ENCODE results near the gene MELTF.

The MELTF gene

DNA sequence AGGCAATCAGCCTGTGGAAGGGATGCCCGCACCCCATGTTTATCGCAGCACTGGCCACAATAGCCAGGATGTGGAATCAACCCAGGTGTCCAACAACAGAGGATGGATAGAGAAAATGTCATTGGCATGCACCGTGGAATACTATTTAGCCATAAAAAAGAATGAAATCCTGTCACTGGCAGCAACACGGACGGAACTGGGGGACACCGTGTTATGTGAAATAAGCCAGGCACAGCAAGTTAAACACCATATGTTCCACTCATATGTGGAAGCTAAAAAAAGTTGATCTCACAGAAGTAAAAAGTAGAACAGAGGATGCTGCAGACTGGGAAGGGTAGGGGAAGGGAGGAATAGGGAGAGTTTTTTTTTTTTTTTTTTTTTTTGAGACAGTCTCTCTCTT is 15.6 kb downstream of the MELTF start:
- DNase-seq = no peak
- in situ Hi-C loops (cut with MboI; ENCODE audit: low pct_unique_long_range_greater_than_20kb, low sequenced_read_pairs) = no loop called here

DNA sequence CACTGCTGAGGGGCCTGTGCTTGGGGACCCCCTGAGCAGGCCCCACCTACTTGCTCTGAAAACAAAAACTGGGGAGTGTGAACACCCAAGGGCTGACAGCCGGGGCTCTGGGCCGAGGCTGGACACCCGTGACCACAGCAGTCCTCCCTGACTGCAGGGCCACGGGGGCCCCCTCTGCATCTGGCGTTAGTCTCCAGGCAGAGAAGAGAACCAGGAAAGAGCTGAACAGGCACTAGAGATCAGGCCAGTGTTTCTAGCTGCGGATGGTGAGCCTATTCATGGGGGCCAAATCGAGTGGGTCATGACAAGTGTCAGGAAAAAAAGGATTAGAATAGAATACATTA is 17.1 kb downstream of the MELTF start:
- DNase-seq = no peak
- in situ Hi-C loops (cut with MboI; ENCODE audit: low pct_unique_long_range_greater_than_20kb, low sequenced_read_pairs) = no loop called here

DNA sequence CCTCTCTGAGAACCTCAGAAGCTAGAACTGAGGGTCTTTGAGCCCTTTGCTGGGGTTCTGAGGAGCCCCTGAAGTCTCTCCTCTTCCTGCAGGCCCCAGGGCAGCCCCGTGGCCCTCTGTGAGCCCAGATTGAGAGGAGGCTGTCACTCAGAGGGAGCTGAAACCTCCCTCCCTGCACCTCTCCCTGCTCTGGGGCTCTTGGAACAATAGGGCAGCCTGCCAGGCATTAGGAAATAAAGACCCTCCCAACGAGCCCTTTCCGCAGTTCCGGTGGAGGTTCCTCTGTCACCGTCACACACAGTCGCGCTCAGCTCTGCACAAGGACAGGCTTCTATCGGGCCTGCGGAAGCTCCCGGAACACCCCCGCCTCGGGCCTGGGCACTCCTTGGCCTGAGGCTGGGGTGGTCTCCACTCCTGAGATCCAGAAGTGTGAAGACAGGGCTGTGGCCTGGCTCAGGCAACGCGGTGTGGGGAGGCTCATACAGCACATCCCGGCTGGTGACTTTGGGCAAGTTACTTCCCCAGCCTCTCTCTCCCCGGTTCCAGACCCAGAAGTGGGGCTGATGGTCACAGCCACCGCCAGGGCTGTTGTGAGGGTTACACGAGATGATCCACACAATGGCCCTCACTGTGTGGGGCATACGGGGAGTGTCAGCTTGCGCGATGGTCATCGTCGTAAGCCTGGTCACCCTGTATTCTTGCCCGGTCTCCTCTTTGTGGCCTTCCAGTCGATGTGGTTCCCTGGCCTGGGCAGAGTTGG is 17.7 kb downstream of the MELTF start:
- in situ Hi-C loops (cut with MboI; ENCODE audit: low pct_unique_long_range_greater_than_20kb, low sequenced_read_pairs) = no loop called here
- DNase-seq = no peak

DNA sequence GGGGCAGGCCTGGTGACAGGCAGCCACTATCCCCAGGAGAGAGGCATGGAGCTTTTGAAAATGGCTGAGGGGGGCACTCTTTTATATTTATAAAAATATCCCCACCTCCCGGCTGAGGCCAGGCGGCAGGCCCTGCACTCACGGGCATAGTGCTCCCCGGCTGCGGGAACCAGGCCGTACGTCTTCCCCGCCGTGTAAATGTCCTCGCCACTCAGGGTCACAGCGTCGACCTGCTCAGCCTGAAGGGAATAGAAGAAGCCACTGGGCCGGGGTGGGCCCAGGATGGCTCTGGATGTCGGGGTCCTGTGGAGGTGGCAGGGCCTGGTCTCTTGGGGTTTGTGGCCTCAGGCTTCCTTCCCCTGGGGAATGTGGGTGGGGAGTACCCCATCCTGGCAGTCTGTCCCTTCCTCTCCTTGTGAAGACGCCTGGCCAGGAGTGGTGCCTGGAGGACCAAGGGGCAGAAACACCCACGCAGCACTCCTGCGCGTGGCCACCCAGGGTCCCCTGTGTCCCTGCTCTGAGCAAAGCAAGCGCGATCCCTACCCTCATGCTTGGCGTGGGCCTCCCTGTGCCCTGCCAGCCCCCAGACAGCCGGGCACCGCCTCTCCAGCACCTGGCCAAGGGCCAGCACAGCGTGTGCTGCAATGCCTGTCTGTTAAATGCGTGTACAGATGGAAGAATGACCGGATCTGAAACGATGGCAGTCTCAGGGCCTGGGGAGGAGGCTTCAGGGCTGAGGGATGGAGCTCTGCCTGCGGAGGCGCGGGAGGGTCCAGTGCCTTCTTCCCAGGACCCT is 18.9 kb downstream of the MELTF start:
- no peak for DNase-seq
- in situ Hi-C loops (cut with MboI; ENCODE audit: low pct_unique_long_range_greater_than_20kb, low sequenced_read_pairs) = no loop called here

DNA sequence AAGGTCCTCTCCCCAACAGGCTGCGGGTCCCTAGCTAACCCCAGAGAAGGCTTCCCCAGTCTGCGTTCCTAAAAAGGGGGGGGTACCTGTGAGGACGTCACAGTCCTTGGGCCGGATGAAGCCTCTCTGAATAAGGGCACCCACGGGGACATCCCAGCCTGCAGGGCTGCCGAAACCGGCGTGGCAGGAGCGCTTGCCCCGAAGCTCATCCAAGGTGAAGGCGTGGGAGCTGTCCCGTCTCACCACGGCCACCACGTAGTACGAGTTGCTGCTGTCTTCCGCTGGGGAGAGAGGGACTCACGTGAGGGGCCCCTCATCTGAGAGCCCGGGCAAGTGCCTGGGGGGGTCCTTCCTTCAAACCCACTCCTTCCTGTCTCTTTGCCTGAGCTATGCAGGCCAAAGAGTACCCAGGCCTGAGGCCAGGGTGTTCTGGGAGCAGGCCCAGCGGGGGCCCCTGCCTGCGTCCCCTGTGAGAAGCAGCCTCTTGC is 20.0 kb downstream of the MELTF start:
- in situ Hi-C loops (cut with MboI; ENCODE audit: low pct_unique_long_range_greater_than_20kb, low sequenced_read_pairs) = no loop called here

DNA sequence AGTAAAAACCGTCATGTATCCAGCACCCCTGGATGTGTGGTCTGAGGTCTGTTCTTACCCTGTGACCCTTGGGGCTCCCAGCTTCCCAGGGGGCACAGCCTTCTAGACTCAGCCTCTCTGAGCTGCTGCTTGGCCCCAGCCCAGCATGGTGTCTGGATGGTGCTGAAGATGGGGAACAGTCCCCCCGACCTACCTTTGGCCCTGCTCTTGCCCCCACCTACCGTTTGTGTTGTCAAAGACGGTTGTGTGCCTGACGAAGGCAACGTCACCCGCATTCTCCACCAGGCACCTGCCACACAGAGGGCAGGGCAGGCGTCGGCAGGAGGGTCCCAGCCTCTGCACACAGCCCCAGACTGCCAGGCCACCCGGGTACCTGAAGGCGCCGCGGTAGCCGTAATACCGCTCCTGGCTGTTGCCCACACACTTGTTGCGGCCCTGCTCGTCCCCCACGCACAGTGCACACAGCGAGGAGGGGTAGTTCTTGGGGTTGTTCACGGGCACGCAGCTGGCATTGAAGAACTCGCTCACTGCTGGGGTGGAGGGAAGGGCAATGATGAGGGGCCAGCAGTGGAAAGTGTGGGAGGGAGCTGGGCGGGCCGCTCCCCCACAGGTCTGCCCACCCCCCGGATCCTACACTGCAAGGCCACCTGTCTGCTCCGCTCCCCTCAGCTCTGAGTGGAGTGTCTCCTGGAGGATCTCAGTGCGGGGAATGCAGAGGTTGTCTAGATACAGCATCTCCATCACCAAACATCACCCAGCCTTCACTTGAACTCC is 21.0 kb downstream of the MELTF start:
- DNase-seq = no peak
- in situ Hi-C loops (cut with MboI; ENCODE audit: low pct_unique_long_range_greater_than_20kb, low sequenced_read_pairs) = no loop called here

More for the DNA sequence above, 20.0 kb downstream of the MELTF start:
- DNase-seq = no peak

DNA sequence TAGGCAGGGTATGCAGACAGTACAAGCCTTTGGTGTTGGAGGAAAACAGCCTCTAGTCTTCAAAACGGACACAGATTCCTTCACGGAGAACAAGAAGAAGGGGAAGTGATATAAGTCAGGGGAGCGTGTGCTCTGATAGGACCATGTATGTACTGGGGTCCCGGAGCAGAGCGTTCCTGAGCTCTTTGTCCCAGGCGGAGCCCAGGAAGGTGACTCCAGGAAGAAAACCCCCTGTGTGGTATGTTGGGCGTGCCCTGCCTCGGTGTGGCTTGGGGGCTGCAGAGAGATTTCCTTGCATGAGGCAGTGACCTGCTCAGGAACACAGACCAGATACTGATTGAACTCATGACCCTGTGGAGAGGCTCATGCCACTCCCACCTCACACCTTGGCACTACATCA is 21.7 kb downstream of the MELTF start:
- no peak for DNase-seq
- in situ Hi-C loops (cut with MboI; ENCODE audit: low pct_unique_long_range_greater_than_20kb, low sequenced_read_pairs) = no loop called here

DNA sequence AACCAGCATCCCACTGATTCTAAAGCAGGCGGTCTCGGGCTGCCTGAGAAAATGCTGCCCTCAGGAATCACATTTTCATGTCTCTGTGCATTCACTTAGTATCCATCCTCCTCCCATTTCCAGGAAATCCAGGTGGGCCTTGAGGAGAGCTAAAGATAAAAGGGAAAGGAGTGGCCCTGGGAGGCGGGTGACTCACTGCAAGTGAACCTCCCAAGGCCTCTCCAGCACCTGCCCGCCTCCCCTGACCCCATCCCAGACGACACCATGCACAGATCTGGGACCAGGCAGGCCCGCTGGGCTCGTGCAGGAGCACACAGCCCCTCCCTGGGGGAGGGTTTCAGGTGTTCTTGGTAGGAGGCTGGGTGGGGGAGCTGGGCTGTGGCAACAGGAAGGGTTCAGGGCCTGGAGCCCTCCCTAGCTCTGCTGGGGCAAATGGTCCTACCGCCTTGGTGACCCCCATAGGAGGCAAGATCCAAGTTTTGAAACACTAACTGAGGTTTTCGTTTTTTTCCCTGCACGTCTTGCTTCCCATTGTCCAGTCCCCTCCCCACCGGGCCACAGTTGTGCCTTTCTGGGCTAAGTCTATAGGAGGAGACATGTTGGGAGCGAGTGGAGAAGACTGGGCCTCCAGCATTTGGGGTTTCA is 22.2 kb downstream of the MELTF start:
- no peak for DNase-seq

DNA sequence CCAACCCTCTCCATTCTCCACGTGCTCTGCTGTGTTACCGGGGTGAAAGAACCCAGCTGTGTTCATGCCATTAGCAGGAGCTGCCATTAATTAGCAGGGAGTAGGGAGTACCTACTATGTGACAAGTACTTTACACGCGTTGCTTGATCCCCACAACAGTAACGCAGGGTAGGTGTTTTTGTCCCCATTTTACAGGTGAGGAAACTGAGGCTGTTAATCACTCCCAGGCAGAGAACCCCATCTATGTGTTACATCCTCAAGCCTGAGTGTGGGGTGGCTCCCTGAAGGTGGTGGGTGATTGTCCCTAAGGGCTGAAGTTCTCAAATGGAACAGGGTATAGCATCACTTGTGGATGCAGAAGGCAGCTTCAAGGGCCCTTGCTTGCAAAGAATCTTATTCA is 22.8 kb downstream of the MELTF start:
- in situ Hi-C loops (cut with MboI; ENCODE audit: low pct_unique_long_range_greater_than_20kb, low sequenced_read_pairs) = no loop called here
- DNase-seq = no peak

More for the DNA sequence above, 22.2 kb downstream of the MELTF start:
- in situ Hi-C loops (cut with MboI; ENCODE audit: low pct_unique_long_range_greater_than_20kb, low sequenced_read_pairs) = no loop called here

DNA sequence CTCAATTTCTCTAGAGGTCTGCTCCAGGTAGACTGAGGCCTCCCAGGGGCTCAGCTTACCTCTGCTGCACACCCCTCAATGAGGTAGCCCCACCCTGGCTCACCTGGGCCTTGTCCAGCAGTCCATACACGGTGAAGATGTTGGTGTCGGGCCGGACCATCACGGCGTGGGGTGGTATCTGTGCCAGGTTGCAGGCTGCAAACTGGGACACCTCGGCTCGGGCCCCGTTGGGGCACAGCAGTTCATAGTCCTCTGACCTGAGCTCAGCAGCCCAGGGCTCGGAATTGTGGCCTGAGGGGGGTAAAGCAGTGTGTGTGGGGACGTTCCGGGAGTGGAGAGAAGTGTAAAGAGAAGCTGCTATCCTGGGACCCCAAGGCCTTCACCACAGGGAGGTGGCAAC is 23.2 kb downstream of the MELTF start:
- in situ Hi-C loops (cut with MboI; ENCODE audit: low pct_unique_long_range_greater_than_20kb, low sequenced_read_pairs) = no loop called here

DNA sequence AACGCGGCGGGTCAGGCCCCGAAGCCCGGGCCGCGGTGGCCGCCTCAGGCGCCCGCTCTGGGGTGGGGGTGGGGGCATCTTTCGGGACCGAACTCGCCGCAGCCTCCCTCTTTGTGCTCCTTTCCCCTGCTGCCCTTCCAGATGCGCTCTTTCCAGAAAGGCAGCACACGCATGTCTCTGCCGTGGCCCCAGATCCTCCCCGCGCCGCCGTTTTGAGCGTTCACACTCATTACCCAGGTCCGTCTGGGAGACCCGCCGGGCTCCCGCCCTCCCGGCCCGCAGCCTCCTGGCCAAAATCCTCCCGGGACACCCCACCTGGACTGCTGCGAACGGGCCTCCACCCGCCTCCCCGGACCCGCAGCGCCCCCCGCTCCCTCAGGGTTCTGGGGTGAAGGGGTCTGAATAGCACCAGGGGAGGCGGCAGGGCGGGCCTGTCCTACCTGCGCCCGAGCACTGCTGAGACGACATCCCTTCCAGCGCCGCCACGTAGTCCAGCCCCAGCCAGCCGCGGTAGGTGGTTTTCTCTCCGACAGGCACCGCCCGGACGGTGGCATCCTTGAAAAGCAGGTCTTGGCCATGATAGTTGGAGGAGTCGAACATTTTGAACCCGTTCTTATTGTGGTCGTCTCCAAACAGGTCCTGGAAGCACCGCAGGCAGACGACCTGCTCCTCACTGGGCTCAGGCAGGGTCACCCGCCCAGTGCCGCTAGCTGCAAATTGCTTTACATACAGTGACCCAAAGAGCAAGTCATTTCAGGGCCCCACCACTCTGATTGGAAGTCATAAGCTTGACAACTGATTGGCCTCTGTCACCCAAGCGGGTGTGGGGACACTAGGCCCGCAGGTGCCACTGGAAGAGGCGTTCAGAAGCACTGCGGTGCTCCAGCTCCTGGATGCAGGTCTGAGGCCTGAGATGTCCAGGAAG is 25.9 kb downstream of the MELTF start:
- in situ Hi-C loops (cut with MboI; ENCODE audit: low pct_unique_long_range_greater_than_20kb, low sequenced_read_pairs) = no loop called here
- DNase-seq = peak; percentile 35

More for the DNA sequence above, 23.2 kb downstream of the MELTF start:
- no peak for DNase-seq

DNA sequence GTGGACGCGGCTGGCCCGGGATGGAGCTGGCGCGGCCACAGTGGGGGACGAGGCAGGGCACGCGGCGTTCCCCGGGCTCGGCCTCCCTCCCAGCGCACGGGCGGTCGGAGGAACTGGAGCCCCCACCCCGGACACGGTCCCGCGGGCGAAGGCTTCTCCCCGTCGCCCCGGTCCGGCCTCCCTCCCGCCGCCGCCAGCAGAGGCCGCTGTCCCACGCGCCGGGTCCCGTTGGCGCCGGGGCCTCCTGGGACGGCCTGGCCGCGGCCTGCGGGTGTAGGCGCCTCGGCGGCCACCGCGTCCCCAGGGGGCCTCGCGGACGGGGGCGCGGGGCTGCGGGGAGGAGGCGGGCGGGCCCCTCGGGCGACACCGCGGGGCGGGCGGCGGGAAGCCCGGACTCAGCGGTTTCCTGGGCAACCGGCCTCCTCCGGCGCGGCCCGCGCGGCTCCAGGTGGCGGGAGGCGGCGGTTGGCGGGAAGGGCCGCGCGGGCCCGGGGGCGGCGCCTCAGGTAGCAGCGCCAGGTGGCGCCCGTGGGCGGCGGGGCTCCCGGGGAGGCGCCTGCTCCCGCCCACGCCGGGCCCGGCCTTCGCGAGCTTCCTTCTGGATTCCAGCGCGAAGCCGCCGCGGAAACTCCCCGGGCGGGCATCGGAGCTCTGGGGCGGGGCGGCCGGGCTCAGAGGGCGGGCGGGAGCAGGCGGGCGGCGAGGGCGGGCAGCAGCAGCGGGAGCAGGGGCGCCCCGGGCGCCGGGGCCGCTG is 26.7 kb downstream of the MELTF start:
- in situ Hi-C loops (cut with MboI; ENCODE audit: low pct_unique_long_range_greater_than_20kb, low sequenced_read_pairs) = no loop called here

DNA sequence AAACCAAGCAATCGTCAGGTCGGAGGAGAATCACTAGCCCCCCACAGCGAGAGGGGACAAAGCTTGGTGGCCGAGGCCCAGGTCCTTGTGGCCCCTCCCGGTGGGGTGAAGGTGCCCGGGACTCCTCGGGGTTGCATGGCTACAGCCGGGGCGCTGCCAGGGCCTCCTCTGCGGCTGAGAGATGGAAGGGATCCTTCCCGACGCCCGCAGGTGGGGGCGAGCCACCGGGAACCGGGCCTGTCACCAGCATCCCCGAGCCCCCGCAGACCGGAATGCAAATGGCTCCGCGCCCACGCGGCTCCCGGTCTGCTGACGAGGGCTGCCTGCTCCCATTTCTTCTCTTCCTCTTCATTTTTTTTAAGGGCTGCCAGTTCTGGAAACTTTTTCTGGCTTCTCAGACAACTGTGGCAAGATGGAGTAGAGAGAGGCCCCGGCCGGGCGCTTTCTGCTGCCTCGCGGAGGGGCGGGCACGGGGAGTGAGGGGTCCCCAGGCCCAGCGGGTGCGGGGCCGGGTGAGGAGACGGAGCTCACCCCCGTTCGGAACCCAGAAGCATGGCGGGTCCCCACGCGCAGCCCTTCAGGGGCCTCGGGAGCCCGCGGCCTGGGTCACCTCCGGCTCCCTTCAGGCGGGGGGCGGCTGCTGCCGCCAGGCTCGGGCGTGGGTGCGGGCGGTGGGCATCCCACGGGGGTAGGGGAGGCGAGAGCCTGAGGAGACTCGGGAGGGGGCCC is 27.5 kb downstream of the MELTF start:
- DNase-seq = no peak
- in situ Hi-C loops (cut with MboI; ENCODE audit: low pct_unique_long_range_greater_than_20kb, low sequenced_read_pairs) = no loop called here

More for the DNA sequence above, 26.7 kb downstream of the MELTF start:
- DNase-seq = peak; percentile 53

DNA sequence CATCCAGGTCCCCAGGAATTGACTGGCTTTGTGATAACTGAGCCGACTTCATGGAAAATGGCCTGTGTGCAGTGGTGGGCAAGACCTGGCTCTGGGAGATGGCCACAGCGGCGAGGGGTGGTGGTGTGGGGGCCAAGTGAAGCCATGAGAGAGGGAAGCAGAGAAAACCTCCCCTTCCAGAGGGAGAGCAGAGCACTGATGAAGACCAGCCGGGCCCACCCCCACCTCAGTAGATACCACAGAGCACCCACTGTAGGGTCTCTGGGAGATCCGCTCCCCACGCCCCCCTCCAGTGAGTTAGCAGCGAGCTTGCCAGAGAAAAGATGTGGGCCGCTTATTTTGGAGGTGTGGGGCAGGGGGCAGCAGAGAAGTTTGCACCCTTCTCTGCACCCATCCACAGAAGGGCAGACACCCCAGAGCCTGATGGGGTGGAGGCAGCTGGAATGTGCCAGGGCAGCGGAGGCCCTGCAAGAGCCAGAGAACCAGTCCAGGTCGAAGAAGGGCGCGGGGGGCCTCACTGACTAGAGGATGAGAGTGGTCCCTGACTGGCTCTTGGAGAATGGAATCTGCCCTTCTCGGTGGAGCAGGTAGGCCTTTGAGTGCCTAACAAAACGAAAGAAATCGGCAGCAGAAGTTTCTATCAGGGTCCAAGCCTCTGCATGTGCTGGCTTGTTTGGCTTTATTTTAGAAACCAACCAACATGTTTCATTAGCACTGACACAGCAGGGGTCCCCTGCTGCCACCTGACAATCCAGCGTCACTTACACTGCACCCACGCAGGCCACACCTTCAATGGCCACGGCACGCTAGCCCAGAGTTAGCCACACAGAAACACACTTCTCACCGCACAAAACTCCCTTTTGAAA is 28.3 kb downstream of the MELTF start:
- in situ Hi-C loops (cut with MboI; ENCODE audit: low pct_unique_long_range_greater_than_20kb, low sequenced_read_pairs) = no loop called here
- no peak for DNase-seq

DNA sequence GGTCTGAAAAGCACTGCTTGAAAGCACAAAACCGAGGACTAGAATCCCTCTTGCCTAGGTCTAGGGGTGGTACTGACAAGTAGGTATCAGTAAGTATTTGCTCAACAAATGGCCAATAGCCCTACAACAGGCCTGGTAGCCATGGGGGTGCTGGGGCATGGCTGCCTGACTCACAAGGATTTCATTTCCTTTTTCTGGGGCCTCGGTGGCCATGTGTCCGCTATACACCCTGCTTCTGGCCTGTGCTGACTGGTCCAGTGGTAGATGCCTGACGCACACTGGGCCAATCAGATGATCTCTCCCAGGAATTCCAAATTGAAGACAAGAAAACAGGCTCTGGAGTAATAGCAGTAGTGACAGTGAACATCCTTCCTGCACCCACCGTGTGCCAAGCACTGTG is 29.4 kb downstream of the MELTF start:
- in situ Hi-C loops (cut with MboI; ENCODE audit: low pct_unique_long_range_greater_than_20kb, low sequenced_read_pairs) = no loop called here
- no peak for DNase-seq

Data from KBM-7 (cell line).